Ectodermal cell (in vitro differentiated cells): ENCODE results near the gene SKI.

Experiments
- H3K27ac ChIP-seq: 2 replicates; pipeline ENCODE4 v1.7.0; 2013; ENCODE audit warnings: mild to moderate bottlenecking, low read depth, low read length; ENCODE audit not compliant: insufficient read depth, poor library complexity, severe bottlenecking
- H3K27me3 ChIP-seq: 2 replicates; pipeline ENCODE4 v1.7.0; 2013; ENCODE audit warnings: mild to moderate bottlenecking, low read length; ENCODE audit not compliant: insufficient read depth, control insufficient read depth, poor library complexity, severe bottlenecking
- H3K36me3 ChIP-seq: one replicate; pipeline ENCODE4 v1.7.0; 2013; ENCODE audit warnings: low read length; ENCODE audit not compliant: control insufficient read depth, insufficient read depth
- H3K4me1 ChIP-seq: one replicate; pipeline ENCODE4 v1.7.0; 2013; ENCODE audit warnings: low read length; ENCODE audit not compliant: control insufficient read depth, insufficient read depth
- H3K4me3 ChIP-seq: 2 replicates; pipeline ENCODE4 v1.7.0; 2013; ENCODE audit warnings: low read depth, low read length, control low read depth; ENCODE audit not compliant: insufficient read depth
- H3K9me3 ChIP-seq: 2 replicates; pipeline ENCODE4 v1.7.0; 2013; ENCODE audit warnings: mild to moderate bottlenecking, low read length, moderate library complexity; ENCODE audit not compliant: control insufficient read depth
- WGBS, 2 experiments: methylation state at CpG; one replicate each; pipeline ENCODE4 v1.1.7; 2013; ENCODE audit warnings: missing lambda C conversion rate in 2 of 2; 5-methylcytosine and 5-hydroxymethylcytosine counted together

Gene SKI

DNA sequence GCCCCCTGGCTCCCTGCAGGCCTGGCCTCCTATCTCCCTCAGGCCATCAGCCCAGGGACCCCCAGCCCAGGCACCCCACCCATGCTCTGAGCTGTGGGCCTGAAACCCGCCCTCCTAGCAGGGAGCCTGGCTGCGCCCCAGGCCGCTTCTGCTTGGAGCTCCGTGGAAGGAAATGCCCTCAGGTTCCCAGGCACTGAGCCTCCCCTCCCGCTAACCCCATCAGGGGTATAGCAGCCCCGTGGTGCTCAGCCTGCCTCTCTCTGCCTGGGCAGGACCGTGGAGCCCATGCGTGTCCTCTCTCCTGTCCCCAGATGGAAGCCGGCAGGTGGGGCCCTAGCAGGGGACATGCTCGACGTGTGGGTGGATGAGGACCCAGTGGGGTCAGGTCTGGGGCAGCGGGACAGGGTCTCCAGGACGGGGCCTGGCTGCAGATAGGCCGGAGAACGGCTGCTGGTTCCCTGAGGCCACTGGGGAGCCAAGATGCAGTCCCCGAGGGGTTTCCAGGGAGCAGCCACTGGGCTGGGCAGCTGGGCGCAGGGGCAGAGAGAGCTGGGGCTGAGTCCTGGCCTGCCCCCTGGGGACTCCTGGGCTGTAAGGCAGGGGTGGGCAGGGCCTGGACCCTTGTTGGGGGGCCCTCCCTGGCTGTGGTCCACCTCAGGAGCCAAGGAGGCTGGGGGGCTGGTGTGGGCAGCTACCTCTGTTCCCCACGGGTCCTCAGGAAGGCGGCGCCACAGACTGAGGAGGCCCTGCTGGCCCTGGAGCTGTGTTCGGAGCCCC lies 87.7 kb downstream of the SKI start:
- no peaks in the 10 kb centered on the region for H3K36me3 ChIP-seq
- 87 to 88% methylated on average over 21 of the region's 21 CpGs for WGBS, 2 experiments
- H3K27me3 ChIP-seq, result no peaks in the 10 kb centered on the region
- no peaks in the 10 kb centered on the region for H3K9me3 ChIP-seq
- no peak overlapping the region for H3K4me3 ChIP-seq
- peak overlapping the region; percentile 50 for H3K27ac ChIP-seq
- H3K4me1 ChIP-seq, result peaks cover 60% of the 10 kb centered on the region

GRCh38 chr1:2316451-2316961 lies 88.4 kb downstream of the SKI start:
- no peak overlapping the region for H3K27ac ChIP-seq
- no peaks in the 10 kb centered on the region for H3K27me3 ChIP-seq
- H3K4me1 ChIP-seq, result peaks cover 61% of the 10 kb centered on the region
- H3K9me3 ChIP-seq, result no peaks in the 10 kb centered on the region
- WGBS, 2 experiments, result 89 to 91% methylated on average over 16 of the region's 16 CpGs
- H3K4me3 ChIP-seq, result no peak overlapping the region
- no peaks in the 10 kb centered on the region for H3K36me3 ChIP-seq

- no peaks in the 10 kb centered on the region for H3K27me3 ChIP-seq
- no peaks in the 10 kb centered on the region for H3K9me3 ChIP-seq
- H3K4me1 ChIP-seq, result peaks cover 61% of the 10 kb centered on the region
- H3K36me3 ChIP-seq, result no peaks in the 10 kb centered on the region
- H3K4me3 ChIP-seq, result no peak overlapping the region
- 92% methylated on average over 32 of the region's 32 CpGs for WGBS, 2 experiments
- H3K27ac ChIP-seq, result no peak overlapping the region
Measured at GRCh38 chr1:2317230-2318065, 89.3 kb downstream of the SKI start.

- Histone ChIP-seq H3K36me3 (no peaks in the 10 kb centered on the region), H3K4me3 (no peak overlapping the region), H3K9me3 (no peaks in the 10 kb centered on the region), H3K4me1 (peaks cover 54% of the 10 kb centered on the region), H3K27ac (no peak overlapping the region), H3K27me3 (no peaks in the 10 kb centered on the region)
- WGBS, 2 experiments, result 92 to 93% methylated on average over 41 of the region's 41 CpGs
Measured at GRCh38 chr1:2318314-2319278, 90.5 kb downstream of the SKI start.

- Histone ChIP-seq H3K4me1 (peaks cover 48% of the 10 kb centered on the region), H3K9me3 (no peaks in the 10 kb centered on the region), H3K27ac (no peak overlapping the region), H3K4me3 (no peak overlapping the region), H3K27me3 (no peaks in the 10 kb centered on the region), H3K36me3 (no peaks in the 10 kb centered on the region)
- 95 to 96% methylated on average over 21 of the region's 21 CpGs for WGBS, 2 experiments
Measured at GRCh38 chr1:2319291-2319690, 91.2 kb downstream of the SKI start.

- Histone ChIP-seq H3K9me3 (no peaks in the 10 kb centered on the region), H3K36me3 (no peaks in the 10 kb centered on the region), H3K27ac (no peak overlapping the region), H3K27me3 (peaks cover under 1% of the 10 kb centered on the region), H3K4me3 (no peak overlapping the region), H3K4me1 (peaks cover 48% of the 10 kb centered on the region)
- WGBS, 2 experiments, result 85 to 89% methylated on average over 15 of the region's 15 CpGs
Measured at GRCh38 chr1:2320006-2320405, 91.9 kb downstream of the SKI start.

DNA sequence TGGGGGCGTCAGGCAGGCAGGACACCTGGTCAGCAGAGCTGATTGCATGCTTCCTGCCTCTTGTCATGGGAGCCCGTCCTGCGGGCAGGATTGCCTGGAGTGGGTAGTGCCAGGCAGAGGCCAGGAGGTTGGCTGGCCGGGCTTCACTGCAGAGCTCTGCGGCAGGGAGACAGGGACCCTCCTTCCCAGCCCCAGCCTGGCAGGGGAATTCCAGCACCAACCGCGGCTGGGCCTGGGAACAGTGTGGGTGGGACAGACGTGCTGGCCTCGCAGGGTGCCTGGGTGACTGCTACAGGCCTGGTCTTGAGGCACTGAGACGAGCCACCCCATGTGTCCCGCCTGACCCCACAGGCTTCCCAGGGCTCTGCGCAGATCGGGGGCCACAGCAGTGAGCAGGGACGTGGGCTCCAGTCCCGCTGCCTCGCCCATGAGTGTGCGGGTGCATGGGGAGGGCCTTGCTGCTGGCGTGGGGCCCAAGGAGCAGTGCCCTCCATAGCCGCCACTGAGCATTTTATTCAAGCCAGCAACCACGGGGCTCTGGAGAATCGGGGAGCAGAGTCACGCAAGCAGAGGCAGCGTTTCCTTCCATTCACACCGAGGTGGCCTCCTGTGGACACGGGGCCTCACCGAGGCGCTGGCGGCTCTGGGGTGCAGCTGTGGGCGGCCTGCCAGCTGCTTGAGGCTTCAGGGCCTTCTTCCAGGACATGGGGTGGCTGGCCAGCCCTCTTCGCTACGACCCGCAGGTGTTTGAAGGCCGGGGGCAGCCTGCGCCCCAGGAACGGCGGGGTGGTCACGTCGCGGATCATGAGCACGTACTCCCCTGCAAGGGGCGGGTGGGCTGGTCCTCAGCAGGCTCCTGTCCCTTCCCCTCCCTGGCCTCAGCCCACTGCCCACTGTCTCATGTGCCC lies 92.9 kb downstream of the SKI start:
- Histone ChIP-seq H3K27me3 (peaks cover 6% of the 10 kb centered on the region), H3K9me3 (no peaks in the 10 kb centered on the region), H3K27ac (no peak overlapping the region), H3K36me3 (no peaks in the 10 kb centered on the region), H3K4me3 (no peak overlapping the region), H3K4me1 (peaks cover 41% of the 10 kb centered on the region)
- 91 to 92% methylated on average over 41 of the region's 41 CpGs for WGBS, 2 experiments

DNA sequence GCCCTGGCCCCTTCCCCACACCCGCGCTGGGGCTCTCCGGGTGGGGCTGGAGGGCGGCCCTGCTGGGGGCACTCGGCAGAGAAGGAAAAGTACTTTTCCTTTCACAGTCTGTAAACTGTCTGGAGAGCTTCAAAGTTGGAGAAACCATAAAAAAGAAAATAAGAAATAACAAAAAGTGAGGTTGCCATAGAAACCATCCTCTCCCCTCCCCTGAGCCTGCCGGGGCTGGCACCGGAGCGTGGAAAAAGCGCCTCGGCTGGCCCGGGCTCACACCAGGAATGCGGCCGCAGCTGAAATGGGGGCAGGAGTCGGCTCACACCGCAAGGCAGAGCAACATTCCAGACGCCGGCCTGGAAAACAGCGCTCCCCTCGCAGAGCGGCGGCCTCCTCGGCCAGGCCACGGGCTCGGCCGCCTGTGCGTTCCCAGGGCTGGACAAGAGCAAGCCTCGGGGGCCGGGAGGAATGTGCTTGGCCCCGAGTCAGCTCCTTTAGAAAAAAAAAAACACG lies 94.0 kb downstream of the SKI start:
- Histone ChIP-seq H3K4me3 (no peak overlapping the region), H3K27ac (peak overlapping the region; percentile 90), H3K4me1 (peaks cover 34% of the 10 kb centered on the region), H3K27me3 (peaks cover 6% of the 10 kb centered on the region), H3K9me3 (no peaks in the 10 kb centered on the region), H3K36me3 (no peaks in the 10 kb centered on the region)
- 31 to 35% methylated on average over 29 to 30 of the region's 30 CpGs for WGBS, 2 experiments
